HEK293 (cell line): Measurements from ENCODE around the gene BCL2.

Experiments used
- CTCF ChIA-PET: fragments of 350-600 bp; formaldehyde crosslinking; extraction: SDS; loops from one replicate; lab custom pipeline; 2021; ENCODE audit warnings: antibody characterized with exemption; lab: Yijun Ruan, JAX
- POLR2A ChIA-PET: fragments of 300-600 bp; formaldehyde crosslinking; extraction: SDS; loops from one replicate; lab custom pipeline; 2020; ENCODE audit warnings: antibody characterized with exemption, inconsistent platforms; lab: Yijun Ruan, JAX
- H3K27ac ChIP-seq: fragments of 200-500 bp; sonication (Bioruptor generic); 2 replicates; pipeline ENCODE4 v1.5.1; 2014; ENCODE audit warnings: low read depth, low read length, control low read depth, inconsistent platforms; ENCODE audit errors: extremely low read depth
- H3K36me3 ChIP-seq, 2 experiments: fragments of 200-500 bp in 1 of 2; sonication (Bioruptor generic) in 1 of 2; 1 replicate in 1 of 2; 2 replicates in 1 of 2; pipeline ENCODE4 v1.5.1; 2014 to 2017; ENCODE audit warnings: inconsistent platforms in 2 of 2, low read length in 2 of 2; ENCODE audit not compliant: control insufficient read depth in 2 of 2, insufficient read depth in 1 of 2
- H3K4me1 ChIP-seq: fragments of 200-500 bp; sonication (Bioruptor generic); 2 replicates; pipeline ENCODE4 v1.5.1; 2014; ENCODE audit warnings: mild to moderate bottlenecking, low read length, inconsistent platforms; ENCODE audit not compliant: control insufficient read depth, insufficient read depth
- H3K4me3 ChIP-seq: 2 replicates; pipeline ENCODE4 v1.5.1; 2011; ENCODE audit warnings: low read depth, mild to moderate bottlenecking, control low read depth, low read length, moderate library complexity
- H3K9me3 ChIP-seq: fragments of 200-500 bp; sonication (Bioruptor generic); 2 replicates; pipeline ENCODE4 v1.5.1; 2014; ENCODE audit warnings: low read depth, low read length, inconsistent platforms; ENCODE audit not compliant: control insufficient read depth, insufficient read depth
- KLF8 ChIP-seq: fragments of 450-650 bp; formaldehyde crosslinking; IDR thresholded peaks from 2 replicates; pipeline ENCODE4 v1.5.1; 2016; ENCODE audit warnings: missing biosample characterization, missing genetic modification characterization
- OVOL3 ChIP-seq: fragments of 450-650 bp; formaldehyde crosslinking; IDR thresholded peaks from 2 replicates; pipeline ENCODE4 v1.5.1; 2016; ENCODE audit warnings: missing biosample characterization, missing genetic modification characterization
- PRDM4 ChIP-seq: fragments of 450-650 bp; formaldehyde crosslinking; IDR thresholded peaks from 2 replicates; pipeline ENCODE4 v1.5.1; 2017; ENCODE audit warnings: missing biosample characterization, missing genetic modification characterization
- SALL2 ChIP-seq: fragments of 450-650 bp; formaldehyde crosslinking; IDR thresholded peaks from 2 replicates; pipeline ENCODE4 v1.5.0; 2017; ENCODE audit warnings: missing biosample characterization, mild to moderate bottlenecking, missing genetic modification characterization, borderline replicate concordance
- SP2 ChIP-seq: fragments of 450-650 bp; formaldehyde crosslinking; IDR thresholded peaks from 2 replicates; pipeline ENCODE4 v1.5.1; 2016; ENCODE audit warnings: missing biosample characterization, missing genetic modification characterization
- TCF7L2 ChIP-seq: IDR thresholded peaks from 2 replicates; pipeline ENCODE4 v1.6.1; 2011; ENCODE audit warnings: low read depth, mild to moderate bottlenecking, inconsistent platforms, low read length, moderate library complexity, borderline replicate concordance
- ZBTB17 ChIP-seq: fragments of 450-650 bp; formaldehyde crosslinking; IDR thresholded peaks from 2 replicates; pipeline ENCODE4 v1.5.1; 2016; ENCODE audit warnings: missing biosample characterization, missing genetic modification characterization
- ZBTB21 ChIP-seq: fragments of 450-650 bp; formaldehyde crosslinking; IDR thresholded peaks from 2 replicates; pipeline ENCODE4 v1.5.1; 2017; ENCODE audit warnings: missing biosample characterization, missing genetic modification characterization
- ZBTB26 ChIP-seq: fragments of 450-650 bp; formaldehyde crosslinking; optimal IDR thresholded peaks from 2 replicates; pipeline ENCODE3; 2016; ENCODE audit warnings: missing biosample characterization, mild to moderate bottlenecking, missing genetic modification characterization
- ZNF169 ChIP-seq: fragments of 450-650 bp; formaldehyde crosslinking; IDR thresholded peaks from 2 replicates; pipeline ENCODE4 v1.5.1; 2016; ENCODE audit warnings: missing biosample characterization, missing genetic modification characterization
- ZNF18 ChIP-seq: fragments of 450-650 bp; formaldehyde crosslinking; IDR thresholded peaks from 2 replicates; pipeline ENCODE4 v1.5.1; 2016; ENCODE audit warnings: missing biosample characterization, missing genetic modification characterization
- ZNF274 ChIP-seq, 2 experiments: fragments of 200-500 bp in 1 of 2; fragments of 450-650 bp in 1 of 2; sonication (Bioruptor generic) in 1 of 2; formaldehyde crosslinking in 1 of 2; IDR thresholded peaks; 2 replicates each; pipeline versions ENCODE4 v1.5.1 to v1.6.1; 2014 to 2016; ENCODE audit warnings: borderline replicate concordance in 1 of 2, inconsistent platforms in 1 of 2, low read length in 1 of 2, missing biosample characterization in 1 of 2, missing genetic modification characterization in 1 of 2
- ZNF324 ChIP-seq: fragments of 450-650 bp; formaldehyde crosslinking; IDR thresholded peaks from 2 replicates; pipeline ENCODE4 v1.5.1; 2016; ENCODE audit warnings: missing biosample characterization, missing genetic modification characterization
- ZNF335 ChIP-seq: fragments of 450-650 bp; formaldehyde crosslinking; conservative IDR thresholded peaks from 2 replicates; pipeline ENCODE4 v1.5.1; 2016; ENCODE audit warnings: missing biosample characterization, missing genetic modification characterization
- ZNF350 ChIP-seq: fragments of 450-650 bp; formaldehyde crosslinking; IDR thresholded peaks from 2 replicates; pipeline ENCODE4 v1.5.0; 2017; ENCODE audit warnings: missing biosample characterization, mild to moderate bottlenecking, missing genetic modification characterization
- ZNF362 ChIP-seq: fragments of 450-650 bp; formaldehyde crosslinking; IDR thresholded peaks from 2 replicates; pipeline ENCODE4 v1.5.1; 2016; ENCODE audit warnings: missing biosample characterization, missing genetic modification characterization
- ZNF37A ChIP-seq: fragments of 450-650 bp; IDR thresholded peaks from 2 replicates; pipeline ENCODE4 v1.5.1; 2018; ENCODE audit warnings: missing biosample characterization, missing genetic modification characterization
- ZNF473 ChIP-seq: fragments of 450-650 bp; formaldehyde crosslinking; IDR thresholded peaks from 2 replicates; pipeline ENCODE4 v1.5.1; 2017; ENCODE audit warnings: missing biosample characterization, missing genetic modification characterization
- ZNF629 ChIP-seq: fragments of 450-650 bp; formaldehyde crosslinking; IDR thresholded peaks from 2 replicates; pipeline ENCODE4 v1.5.1; 2017; ENCODE audit warnings: missing biosample characterization, missing genetic modification characterization
- ZNF707 ChIP-seq: fragments of 450-650 bp; formaldehyde crosslinking; IDR thresholded peaks from 2 replicates; pipeline ENCODE4 v1.5.1; 2016; ENCODE audit warnings: missing biosample characterization, missing genetic modification characterization
- ZSCAN5A ChIP-seq: fragments of 450-650 bp; formaldehyde crosslinking; IDR thresholded peaks from 2 replicates; pipeline ENCODE4 v1.5.1; 2016; ENCODE audit warnings: missing biosample characterization, missing genetic modification characterization
- TF ChIP-seq, protein P1 (sequence below): fragments of 450-650 bp; formaldehyde crosslinking; IDR thresholded peaks from 2 replicates; pipeline ENCODE4 v1.5.1; 2017; ENCODE audit warnings: missing biosample characterization, missing genetic modification characterization

Gene BCL2

DNA sequence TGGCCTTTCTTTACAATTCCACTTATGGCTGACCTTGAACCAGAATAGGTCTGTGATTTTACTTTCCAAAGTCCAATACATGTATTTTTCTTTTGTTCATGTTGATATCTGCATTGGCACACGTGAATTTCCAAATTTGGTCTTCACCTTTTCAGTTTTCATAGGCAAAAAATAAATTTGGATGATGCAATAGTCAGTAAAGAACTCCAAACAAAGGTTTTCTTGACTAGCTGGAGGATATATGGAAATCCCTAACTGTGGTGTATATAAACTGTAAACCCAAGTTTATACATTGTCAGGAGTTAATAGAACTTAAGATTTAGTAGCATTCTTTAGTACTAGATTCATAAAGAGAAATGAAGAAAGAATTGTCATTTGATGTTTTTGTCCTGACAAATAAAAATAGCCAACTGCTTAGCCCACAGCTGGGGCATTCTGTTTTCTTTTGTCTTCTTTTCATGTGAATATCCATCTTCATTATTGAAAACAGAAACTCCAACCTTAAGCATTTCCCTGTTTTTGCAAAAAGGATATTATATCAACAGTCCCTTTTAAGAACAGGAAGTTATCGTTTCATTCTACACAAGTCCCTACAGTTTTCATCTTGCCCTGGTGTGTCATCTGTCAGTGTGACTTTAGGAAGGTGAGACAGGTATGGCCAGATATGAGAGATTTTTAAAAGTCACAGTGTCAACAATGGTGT is 132.9 kb downstream of the BCL2 start:
- POLR2A ChIA-PET, result no interaction called here
- no peak overlapping the region for H3K27ac ChIP-seq
- H3K9me3 ChIP-seq, result no peaks in the 10 kb centered on the region
- CTCF ChIA-PET, result interaction anchor here (0.7 to 2.8 kb wide), 2 partner anchors 131 to 170 kb away, joined by 3 to 7 read pairs; no protein-coding TSS in a partner anchor
- H3K4me1 ChIP-seq, result peaks cover 52% of the 10 kb centered on the region
- no peaks in the 10 kb centered on the region for H3K36me3 ChIP-seq
- 0 out of 2 replicates have a peak, but pooled peaks have one; percentile 47 for TF ChIP-seq ZNF350 (tag by site-specific recombination)
- no peak for TF ChIP-seq PRDM4 (tag by site-specific recombination)
- TF ChIP-seq ZNF324 (tag by site-specific recombination), result no peak
- no peak for TF ChIP-seq ZBTB21
- no peak for TF ChIP-seq ZNF37A (tag by site-specific recombination)
- no peak for TF ChIP-seq ZNF169 (tag by site-specific recombination)
- TF ChIP-seq ZNF335 (tag by site-specific recombination), result 0 out of 2 replicates have a peak, but pooled peaks have one; percentile 28
- no peak overlapping the region for H3K4me3 ChIP-seq

DNA sequence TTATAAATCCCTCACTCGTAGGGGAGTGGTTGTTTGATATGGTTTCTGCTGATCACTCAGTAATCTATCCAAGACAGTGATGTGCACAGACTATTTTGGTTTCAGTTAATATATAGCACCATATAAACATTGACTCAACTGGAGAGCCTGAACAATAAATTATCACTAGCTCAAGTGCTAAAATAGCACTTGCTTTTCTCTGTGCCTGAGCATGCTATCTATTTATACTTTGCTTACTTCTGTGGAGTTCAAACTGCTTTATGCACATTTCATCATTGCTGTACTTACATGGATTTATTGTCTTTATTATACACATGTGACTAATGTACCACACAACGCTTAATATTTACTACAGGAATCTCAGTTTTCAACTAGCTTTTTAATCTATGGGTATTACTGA is 133.6 kb downstream of the BCL2 start:
- no peak overlapping the region for H3K27ac ChIP-seq
- POLR2A ChIA-PET, result no interaction called here
- no peaks in the 10 kb centered on the region for H3K36me3 ChIP-seq
- peaks cover 52% of the 10 kb centered on the region for H3K4me1 ChIP-seq
- CTCF ChIA-PET, result interaction anchor here (0.7 to 2.8 kb wide), 2 partner anchors 132 to 169 kb away, joined by 3 to 7 read pairs; no protein-coding TSS in a partner anchor
- H3K4me3 ChIP-seq, result no peak overlapping the region
- no peaks in the 10 kb centered on the region for H3K9me3 ChIP-seq
- TF ChIP-seq ZBTB26 (tag by site-specific recombination) (no peak), SP2 (tag by site-specific recombination) (no peak), OVOL3 (tag by site-specific recombination) (0 out of 2 replicates have a peak, but pooled peaks have one; percentile 14), SALL2 (no peak), ZSCAN5A (tag by site-specific recombination) (no peak), ZNF274 (IDR thresholded peaks at IDR 0.05; ENCODE audit: low read length) (no peak), ZNF274 (tag by site-specific recombination; IDR thresholded peaks at IDR 0.05; ENCODE audit: borderline replicate concordance) (no peak), KLF8 (tag by site-specific recombination) (no peak), ZBTB17 (tag by site-specific recombination) (no peak), ZNF473 (tag by site-specific recombination) (no peak), ZNF707 (no peak), ZNF629 (tag by site-specific recombination) (0 out of 2 replicates have a peak, but pooled peaks have one; percentile 19), TCF7L2 (no peak), ZNF37A (tag by site-specific recombination) (no peak), ZNF18 (no peak), ZNF362 (tag by site-specific recombination) (no peak)
- TF ChIP-seq, protein P1, sequence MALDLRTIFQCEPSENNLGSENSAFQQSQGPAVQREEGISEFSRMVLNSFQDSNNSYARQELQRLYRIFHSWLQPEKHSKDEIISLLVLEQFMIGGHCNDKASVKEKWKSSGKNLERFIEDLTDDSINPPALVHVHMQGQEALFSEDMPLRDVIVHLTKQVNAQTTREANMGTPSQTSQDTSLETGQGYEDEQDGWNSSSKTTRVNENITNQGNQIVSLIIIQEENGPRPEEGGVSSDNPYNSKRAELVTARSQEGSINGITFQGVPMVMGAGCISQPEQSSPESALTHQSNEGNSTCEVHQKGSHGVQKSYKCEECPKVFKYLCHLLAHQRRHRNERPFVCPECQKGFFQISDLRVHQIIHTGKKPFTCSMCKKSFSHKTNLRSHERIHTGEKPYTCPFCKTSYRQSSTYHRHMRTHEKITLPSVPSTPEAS (tag by site-specific recombination), result no peak
